Bronchial epithelial cell (primary cell): ENCODE data around the gene RBMS2. TPM values are rescaled to one million over a fixed set of nuclear protein-coding genes. Genes with fewer than 3 reads are reported as not detected.
A peak's percentile ranks its signal among the peaks of the same experiment; 100 is the strongest.

ENCODE experiments used
- DNase-seq: peaks from one replicate; pipeline ENCODE4 v3.0.0-alpha.2; 2010; ENCODE audit warnings: low read depth
- FAIRE-seq: peaks from 2 replicates; lab custom pipeline; 2011; peaks lifted over from hg19 to GRCh38; lab: Jason Lieb, UNC
- H3K27me3 ChIP-seq: 2 replicates; pipeline ENCODE4 v1.5.1; 2011; ENCODE audit warnings: low read length; ENCODE audit not compliant: control insufficient read depth, insufficient read depth
- H3K36me3 ChIP-seq: 2 replicates; pipeline ENCODE4 v1.5.1; 2011; ENCODE audit warnings: low read length; ENCODE audit not compliant: control insufficient read depth, insufficient read depth
- H3K4me3 ChIP-seq: 2 replicates; pipeline ENCODE4 v1.5.1; 2011; ENCODE audit warnings: mild to moderate bottlenecking, low read depth, low read length, control low read depth
- total RNA-seq: library from RNA; depleted of rRNA; stranded (reverse); fragments of >200 nt; gene quantifications from 2 replicates; pipeline ENCODE4 v1.2.1, GENCODE V29; 2014
- TF ChIP-seq, protein P1 (sequence below): IDR thresholded peaks from 2 replicates; pipeline ENCODE4 v1.5.1; 2011; ENCODE audit warnings: mild to moderate bottlenecking, moderate library complexity, low read length, control low read depth, inconsistent platforms; ENCODE audit not compliant: insufficient read depth, severe bottlenecking

Gene RBMS2
- total RNA-seq, 1 donor from 2014 or later: 9.2 TPM

- H3K36me3 ChIP-seq: no peaks in the 10 kb centered on the region
- FAIRE-seq: no peak
- peak; percentile 39 for DNase-seq
- H3K27me3 ChIP-seq: no peaks in the 10 kb centered on the region
- peak overlapping the region; percentile 52 for H3K4me3 ChIP-seq
- TF ChIP-seq, protein P1, sequence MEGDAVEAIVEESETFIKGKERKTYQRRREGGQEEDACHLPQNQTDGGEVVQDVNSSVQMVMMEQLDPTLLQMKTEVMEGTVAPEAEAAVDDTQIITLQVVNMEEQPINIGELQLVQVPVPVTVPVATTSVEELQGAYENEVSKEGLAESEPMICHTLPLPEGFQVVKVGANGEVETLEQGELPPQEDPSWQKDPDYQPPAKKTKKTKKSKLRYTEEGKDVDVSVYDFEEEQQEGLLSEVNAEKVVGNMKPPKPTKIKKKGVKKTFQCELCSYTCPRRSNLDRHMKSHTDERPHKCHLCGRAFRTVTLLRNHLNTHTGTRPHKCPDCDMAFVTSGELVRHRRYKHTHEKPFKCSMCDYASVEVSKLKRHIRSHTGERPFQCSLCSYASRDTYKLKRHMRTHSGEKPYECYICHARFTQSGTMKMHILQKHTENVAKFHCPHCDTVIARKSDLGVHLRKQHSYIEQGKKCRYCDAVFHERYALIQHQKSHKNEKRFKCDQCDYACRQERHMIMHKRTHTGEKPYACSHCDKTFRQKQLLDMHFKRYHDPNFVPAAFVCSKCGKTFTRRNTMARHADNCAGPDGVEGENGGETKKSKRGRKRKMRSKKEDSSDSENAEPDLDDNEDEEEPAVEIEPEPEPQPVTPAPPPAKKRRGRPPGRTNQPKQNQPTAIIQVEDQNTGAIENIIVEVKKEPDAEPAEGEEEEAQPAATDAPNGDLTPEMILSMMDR: no peak
These were observed 982 bp downstream of the RBMS2 start for GRCh38 chr12:56522411-56523193.

- DNase-seq (no peak), FAIRE-seq (no peak)
- no peaks in the 10 kb centered on the region for H3K27me3 ChIP-seq
- TF ChIP-seq, protein P1: no peak
- no peak overlapping the region for H3K4me3 ChIP-seq
- H3K36me3 ChIP-seq: peaks cover 3% of the 10 kb centered on the region
These were observed 7.2 kb downstream of the RBMS2 start for GRCh38 chr12:56528846-56529245.

- Histone ChIP-seq H3K36me3 (peaks cover 3% of the 10 kb centered on the region), H3K27me3 (no peaks in the 10 kb centered on the region), H3K4me3 (no peak overlapping the region)
- TF ChIP-seq, protein P1: no peak
- DNase-seq (no peak), FAIRE-seq (no peak)
These were observed 8.0 kb downstream of the RBMS2 start for GRCh38 chr12:56529656-56530055.

DNA sequence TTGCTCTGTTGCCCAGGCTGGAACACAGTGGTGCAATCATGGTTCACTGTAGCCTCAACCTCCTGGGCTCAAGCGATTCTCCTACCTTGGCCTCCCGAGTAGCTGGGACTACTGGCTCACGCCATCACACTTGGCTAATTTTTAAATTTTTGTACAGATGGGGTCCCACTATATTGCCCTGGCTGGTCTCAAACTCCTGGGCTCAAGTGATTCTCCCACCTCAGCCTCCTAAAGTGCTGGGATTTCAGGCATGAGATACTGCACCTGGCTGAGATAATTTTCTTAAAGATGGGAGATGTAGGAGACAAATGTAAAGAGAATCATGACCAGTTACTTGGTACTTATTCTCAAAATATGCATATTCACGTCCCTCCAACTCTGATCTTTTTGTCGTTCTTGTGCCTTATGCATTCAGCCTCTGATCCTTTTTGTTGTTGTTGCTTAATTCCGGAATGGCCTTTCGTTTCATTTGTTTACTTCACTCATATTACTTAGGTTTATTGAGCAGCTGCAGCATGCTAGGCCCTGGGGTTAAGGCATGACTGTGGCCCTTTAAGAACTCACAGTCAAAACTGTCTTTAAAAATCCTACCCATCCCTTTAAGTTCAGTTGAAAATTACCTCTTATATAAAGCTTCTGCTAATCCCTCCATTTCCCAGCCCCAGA lies 8.9 kb downstream of the RBMS2 start:
- H3K27me3 ChIP-seq: no peaks in the 10 kb centered on the region
- no peak for DNase-seq
- no peak overlapping the region for H3K4me3 ChIP-seq
- H3K36me3 ChIP-seq: peaks cover 3% of the 10 kb centered on the region
- TF ChIP-seq, protein P1: no peak
- no peak for FAIRE-seq

GRCh38 chr12:56537546-56537945 lies 15.9 kb downstream of the RBMS2 start:
- Histone ChIP-seq H3K27me3 (no peaks in the 10 kb centered on the region), H3K36me3 (no peaks in the 10 kb centered on the region), H3K4me3 (no peak overlapping the region)
- no peak for DNase-seq
- TF ChIP-seq, protein P1: no peak
- no peak for FAIRE-seq
